HepG2 (cell line): ENCODE results near the gene CCDC88C. TPM values are rescaled to one million over a fixed set of nuclear protein-coding genes. Genes with fewer than 3 reads are reported as not detected.

Experiments used
- ATAC-seq: fragments of 200-7000 bp; cut with Tn5 transposase; 3 replicates; pipeline ENCODE4 v1.9.1; 2020; ENCODE audit warnings: mild to moderate bottlenecking, moderate library complexity
- BruUV-seq: library from RNA; stranded (reverse); fragments of 400-500 nt; replicated peaks from 2 replicates; lab custom pipeline; 2021; lab: Mats Ljungman, UMichigan
- CTCF ChIA-PET: fragments of 300-600 bp; formaldehyde crosslinking; extraction: SDS; loops from one replicate; lab custom pipeline; 2021; ENCODE audit warnings: low total read pairs, inconsistent platforms, low intra/inter-chr PET ratio; lab: Yijun Ruan, JAX
- POLR2A ChIA-PET: fragments of 350-600 bp; sonication (Branson Sonifier 250); formaldehyde crosslinking; loops from one replicate; lab custom pipeline; 2020; ENCODE audit warnings: antibody characterized with exemption, inconsistent platforms; lab: Yijun Ruan, JAX
- DNase-seq: peaks from one replicate; pipeline ENCODE4 v3.0.0-alpha.2; 2015; ENCODE audit warnings: low spot score
- FAIRE-seq: peaks from 3 replicates; lab custom pipeline; 2011; peaks lifted over from hg19 to GRCh38; lab: Jason Lieb, UNC
- H2AFZ ChIP-seq: one replicate; pipeline ENCODE4 v1.6.1; 2011; ENCODE audit warnings: low read length, inconsistent platforms
- H3K27ac ChIP-seq: fragments of 300-600 bp; 3 replicates; pipeline ENCODE4 v1.8.0; 2011; ENCODE audit warnings: mixed run types, mild to moderate bottlenecking, mixed read lengths, low read length, inconsistent platforms; ENCODE audit not compliant: insufficient read depth; ENCODE audit errors: extremely low read length
- H3K27me3 ChIP-seq, 2 experiments: fragments of 200-600 bp in 1 of 2; 2 replicates in 1 of 2; 3 replicates in 1 of 2; pipeline versions ENCODE4 v1.6.0 to v1.8.0; 2011; ENCODE audit warnings: low read length in 2 of 2, mild to moderate bottlenecking in 2 of 2, moderate library complexity in 2 of 2, inconsistent platforms in 1 of 2; ENCODE audit not compliant: insufficient read depth in 2 of 2, control insufficient read depth in 1 of 2
- H3K36me3 ChIP-seq, 2 experiments: fragments of 200-600 bp in 1 of 2; replicated peaks in 1 of 2; 2 replicates in 1 of 2; 3 replicates in 1 of 2; pipeline versions ENCODE4 v1.5.1 to v1.8.0; 2011; ENCODE audit warnings: low read length in 2 of 2, inconsistent platforms in 1 of 2; ENCODE audit not compliant: insufficient read depth in 2 of 2, control insufficient read depth in 1 of 2
- H3K4me1 ChIP-seq: 2 replicates; pipeline ENCODE4 v1.5.1; 2012; ENCODE audit warnings: low read length, inconsistent platforms; ENCODE audit not compliant: insufficient read depth
- H3K4me2 ChIP-seq: 2 replicates; pipeline ENCODE4 v1.6.0; 2011; ENCODE audit warnings: low read depth, low read length, inconsistent platforms
- H3K4me3 ChIP-seq, 3 experiments: fragments of 200-600 bp in 1 of 3; sonication (generic), shearing (Covaris generic) in 1 of 3; replicated peaks in 1 of 3; 2 replicates each; pipeline ENCODE4 v1.5.1; 2011 to 2016; ENCODE audit warnings: low read length in 3 of 3, inconsistent platforms in 2 of 3, low read depth in 2 of 3, mild to moderate bottlenecking in 2 of 3, control low read depth in 1 of 3, mixed read lengths in 1 of 3; ENCODE audit not compliant: insufficient read depth in 1 of 3
- H3K79me2 ChIP-seq: one replicate; pipeline ENCODE4 v1.6.1; 2011; ENCODE audit warnings: low read length, inconsistent platforms; ENCODE audit not compliant: insufficient read depth
- H3K9ac ChIP-seq: 2 replicates; pipeline ENCODE4 v1.6.0; 2011; ENCODE audit warnings: mild to moderate bottlenecking, low read depth, low read length, inconsistent platforms; ENCODE audit not compliant: insufficient read depth
- H3K9me3 ChIP-seq: 2 replicates; pipeline ENCODE4 v1.5.1; 2012; ENCODE audit warnings: mild to moderate bottlenecking, low read length
- H4K20me1 ChIP-seq: 2 replicates; pipeline ENCODE4 v1.6.0; 2011; ENCODE audit warnings: inconsistent platforms, mild to moderate bottlenecking, low read length, moderate library complexity; ENCODE audit not compliant: insufficient read depth
- MYNN ChIP-seq: sonication (generic); formaldehyde crosslinking; IDR thresholded peaks from 2 replicates; pipeline ENCODE4 v1.4.0; 2020; ENCODE audit warnings: mild to moderate bottlenecking, low read depth, missing genetic modification reagents
- PHB2 ChIP-seq: fragments of 450-650 bp; IDR thresholded peaks from 2 replicates; pipeline ENCODE4 v1.6.1; 2018; ENCODE audit not compliant: partially characterized antibody
- ZFP1 ChIP-seq: IDR thresholded peaks from 2 replicates; pipeline ENCODE4 v1.6.1; 2016
- WGBS: methylation state at CpG from one replicate; pipeline ENCODE4 v1.1.6; 2017; ENCODE audit warnings: low lambda C conversion rate; 5-methylcytosine and 5-hydroxymethylcytosine counted together
- in situ Hi-C: cut with HindIII; loops from 2 replicates; pipeline ENCODE4 v1.10.0; 2017; ENCODE audit warnings: low pct_unique_long_range_greater_than_20kb; ENCODE audit not compliant: extremely low pct_ligation_motif_present
- intact Hi-C: fragments of 100-400 bp; cut with micrococcal nuclease; formaldehyde crosslinking; loops from one replicate; pipeline ENCODE4 v1.10.0; 2022; ENCODE audit not compliant: unreplicated experiment
- polyA plus RNA-seq, 8 experiments: library from polyadenylated mRNA; depleted of rRNA in 3 of 8; stranded (reverse) in 7 of 8; unstranded in 1 of 8; fragments of >200 nt; fragmentation: Illumina TruSeq in 4 of 8; extraction: Trizol in 4 of 8; gene quantifications; 2 replicates each; pipeline versions ENCODE4 v1.2.1 to v1.2.3, GENCODE V29; 2011 to 2016; ENCODE audit warnings: low read depth in 4 of 8, missing spikeins in 1 of 8, mixed read lengths in 1 of 8; ENCODE audit not compliant: insufficient read depth in 1 of 8
- total RNA-seq, 5 experiments: library from RNA; depleted of rRNA; stranded (reverse); fragments of >200 nt; fragmentation: Illumina TruSeq; extraction: Trizol; gene quantifications; 2 replicates each; pipeline ENCODE4 v1.2.3, GENCODE V29; 2016; ENCODE audit warnings: low read depth in 1 of 5
- TF ChIP-seq, protein P1 (sequence below): sonication (generic); formaldehyde crosslinking; IDR thresholded peaks from 2 replicates; pipeline ENCODE4 v1.8.1; 2023; ENCODE audit warnings: mild to moderate bottlenecking, moderate library complexity, missing genetic modification reagents

CCDC88C gene
- total and polyA plus RNA-seq, 2 of the 13 experiments (the other 11 are each of a cell fraction or from before 2014, with no cell fraction given): 3.6 to 11.7 TPM

- Histone ChIP-seq H2AFZ (no peak overlapping the region), H3K9me3 (no peaks in the 10 kb centered on the region), H3K4me2 (no peak overlapping the region), H3K36me3 (peaks cover 4 to 34% of the 10 kb centered on the region in 2 experiments; a peak in 3 of 5 replicates), H3K9ac (no peak overlapping the region), H3K79me2 (no peaks in the 10 kb centered on the region), H3K4me3 (no peak overlapping the region), H3K27me3 (no peaks in the 10 kb centered on the region), H3K4me1 (peaks cover 22% of the 10 kb centered on the region), H3K27ac (no peak overlapping the region), H4K20me1 (no peaks in the 10 kb centered on the region)
- no peak for TF ChIP-seq ZFP1 (CRISPR knock-in tag)
- TF ChIP-seq, protein P1, sequence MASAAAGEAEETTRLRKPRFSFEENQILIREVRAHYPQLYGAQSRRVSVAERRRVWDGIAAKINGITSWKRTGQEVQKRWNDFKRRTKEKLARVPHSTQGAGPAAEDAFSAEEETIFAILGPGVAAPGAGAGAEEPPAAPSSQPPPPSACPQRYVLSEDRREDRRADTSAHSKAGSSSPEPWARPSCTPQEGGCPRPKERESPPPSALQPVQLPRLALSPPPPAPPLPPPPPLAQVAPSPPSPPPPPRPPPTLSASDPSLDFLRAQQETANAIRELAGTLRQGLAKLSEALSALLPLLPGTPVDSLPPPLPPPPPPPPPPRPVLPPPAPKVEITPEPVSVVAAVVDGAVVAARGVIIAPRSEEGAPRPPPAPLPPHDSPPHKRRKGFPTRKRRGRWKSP (CRISPR knock-in tag): no peak
- in situ Hi-C loops: no loop called here
- intact Hi-C loops: no loop called here
- DNase-seq: no peak
- no peak for ATAC-seq
- POLR2A ChIA-PET: no interaction called here
- BruUV-seq: no TSS peak
- CTCF ChIA-PET: no interaction called here
- WGBS: 93% methylated on average over 14 of the region's 19 CpGs
- no peak for FAIRE-seq
Measured at GRCh38 chr14:91335191-91336092, 82.2 kb downstream of the CCDC88C start.

- DNase-seq: no peak
- Histone ChIP-seq H3K9me3 (no peaks in the 10 kb centered on the region), H3K79me2 (no peaks in the 10 kb centered on the region), H3K27me3 (no peaks in the 10 kb centered on the region), H3K4me1 (peaks cover 30% of the 10 kb centered on the region), H3K9ac (no peak overlapping the region), H2AFZ (no peak overlapping the region), H3K4me2 (no peak overlapping the region), H3K36me3 (peaks cover 2 to 20% of the 10 kb centered on the region in 2 experiments; a peak in 4 of 5 replicates), H3K27ac (no peak overlapping the region), H3K4me3 (no peak overlapping the region), H4K20me1 (no peaks in the 10 kb centered on the region)
- CTCF ChIA-PET: no interaction called here
- TF ChIP-seq MYNN (CRISPR knock-in tag) (no peak), PHB2 (no peak)
- WGBS: 94% methylated on average over 3 of the region's 3 CpGs
- no TSS peak for BruUV-seq
- ATAC-seq: no peak
- intact Hi-C loops (no loop called here), in situ Hi-C loops (no loop called here)
- POLR2A ChIA-PET: no interaction called here
- no peak for FAIRE-seq
Measured at GRCh38 chr14:91333650-91334039, 84.0 kb downstream of the CCDC88C start.
